GM21447 (cell line): ENCODE data around the gene DACT2.
"Not testable (repeated sequence)": the region's sequence is repeated elsewhere in the genome, so short reads cannot be mapped to it uniquely, and the experiment has no call there.

ENCODE experiments used
- ATAC-seq: cut with Tn5 transposase; IDR thresholded peaks from one replicate; pipeline ENCODE4 v1.9.1; 2021; ENCODE audit not compliant: unreplicated experiment

The DACT2 gene

DNA sequence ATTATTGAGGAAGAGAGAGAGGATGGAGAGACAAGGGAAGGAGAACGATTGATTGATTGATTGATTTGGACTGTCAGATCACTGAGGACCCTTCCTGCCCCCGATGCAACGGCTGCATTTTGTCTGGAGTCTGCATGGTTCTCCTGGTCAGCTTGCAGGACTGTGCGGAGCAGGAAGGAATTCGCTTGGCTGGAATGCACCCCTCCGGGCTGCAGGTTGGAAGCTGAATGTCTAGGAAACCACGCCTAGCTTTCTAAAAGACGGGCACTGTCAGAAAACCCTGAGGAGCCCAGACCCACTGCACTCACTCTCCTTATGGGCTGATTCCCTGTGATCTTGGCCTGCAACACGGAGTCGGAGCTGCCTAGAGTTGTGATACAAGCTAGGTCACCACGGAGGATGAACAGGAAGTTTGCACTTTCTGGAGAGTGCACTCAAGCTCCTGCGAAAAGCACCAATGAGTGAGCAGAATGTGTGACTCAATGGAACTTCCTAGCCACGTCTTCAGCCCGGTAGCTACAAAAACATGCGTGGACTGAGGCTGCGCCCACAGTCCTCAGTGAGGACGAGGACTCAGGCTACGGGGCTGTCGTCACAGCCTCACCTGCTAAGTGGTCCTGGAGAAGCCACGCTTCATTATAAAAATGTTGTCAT is 14.4 kb downstream of the DACT2 start:
- ATAC-seq: no peak

DNA sequence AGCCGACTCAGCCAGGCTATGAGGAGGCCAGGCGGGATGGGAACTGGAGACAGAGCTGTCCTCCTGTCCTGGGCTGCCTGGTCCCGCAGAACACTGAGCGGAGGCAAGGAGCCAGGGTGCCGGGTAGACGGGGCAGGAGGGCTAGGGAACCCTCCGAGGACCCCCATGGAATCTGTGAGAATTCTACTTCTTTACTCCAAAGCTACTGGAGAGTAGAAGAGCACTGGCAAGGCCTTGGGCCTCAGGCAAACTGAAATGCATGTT is 14.9 kb downstream of the DACT2 start:
- ATAC-seq: no peak

DNA sequence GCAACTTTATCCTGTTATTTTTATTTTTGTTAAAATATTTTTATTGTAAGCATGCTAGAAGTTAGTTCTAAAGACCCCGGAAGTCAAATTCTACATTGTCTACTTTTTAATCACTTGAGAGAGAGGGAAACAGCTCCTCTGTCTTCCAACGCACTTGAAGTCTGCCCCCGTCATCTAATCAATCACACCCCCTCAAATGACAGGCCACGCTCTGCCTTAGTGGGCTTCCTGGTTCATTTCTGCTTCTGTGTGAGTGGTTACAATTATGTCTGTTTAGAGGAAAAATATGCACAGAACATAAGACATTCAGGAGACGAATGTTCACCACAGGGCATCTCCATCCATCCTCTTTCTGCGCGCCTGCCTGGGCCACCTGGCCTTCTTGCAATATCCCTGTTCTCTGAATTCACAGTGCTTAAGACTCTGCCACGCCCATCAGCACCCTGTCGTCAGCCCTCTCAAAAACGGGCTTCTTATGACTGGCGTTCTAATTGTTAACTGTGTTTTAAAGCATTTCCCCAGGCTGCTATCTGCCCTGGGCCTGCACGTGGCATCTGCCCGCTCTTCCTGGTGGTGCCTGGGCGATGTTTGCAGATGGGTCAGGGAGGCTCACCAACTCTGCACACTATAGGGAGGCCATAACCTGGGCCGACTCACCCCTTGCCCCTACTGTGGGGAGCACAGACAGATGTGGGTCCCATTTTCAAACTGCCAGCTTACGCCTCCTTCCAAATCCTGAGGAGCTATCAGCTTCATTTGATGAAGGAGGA is 15.4 kb downstream of the DACT2 start:
- ATAC-seq: no peak

DNA sequence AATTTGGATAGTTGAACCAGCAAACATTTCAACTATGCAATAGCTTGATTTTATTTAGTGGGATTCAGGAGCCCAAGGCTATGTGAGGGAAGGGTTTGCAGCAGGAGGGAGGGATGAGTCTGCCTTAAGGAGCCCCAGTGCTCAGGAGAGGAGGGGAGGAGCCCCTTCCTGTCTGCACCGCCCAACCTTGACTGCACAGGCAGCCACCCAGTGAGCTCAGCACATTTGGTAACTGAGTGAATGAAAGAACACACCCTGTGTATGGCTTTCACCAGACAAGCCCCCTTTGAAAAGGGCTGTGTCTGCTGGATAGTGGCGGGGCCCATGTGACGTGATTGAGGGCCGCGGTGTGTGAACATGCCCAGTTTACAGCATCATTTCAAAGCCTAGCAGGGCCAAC is 17.0 kb downstream of the DACT2 start:
- ATAC-seq: no peak

DNA sequence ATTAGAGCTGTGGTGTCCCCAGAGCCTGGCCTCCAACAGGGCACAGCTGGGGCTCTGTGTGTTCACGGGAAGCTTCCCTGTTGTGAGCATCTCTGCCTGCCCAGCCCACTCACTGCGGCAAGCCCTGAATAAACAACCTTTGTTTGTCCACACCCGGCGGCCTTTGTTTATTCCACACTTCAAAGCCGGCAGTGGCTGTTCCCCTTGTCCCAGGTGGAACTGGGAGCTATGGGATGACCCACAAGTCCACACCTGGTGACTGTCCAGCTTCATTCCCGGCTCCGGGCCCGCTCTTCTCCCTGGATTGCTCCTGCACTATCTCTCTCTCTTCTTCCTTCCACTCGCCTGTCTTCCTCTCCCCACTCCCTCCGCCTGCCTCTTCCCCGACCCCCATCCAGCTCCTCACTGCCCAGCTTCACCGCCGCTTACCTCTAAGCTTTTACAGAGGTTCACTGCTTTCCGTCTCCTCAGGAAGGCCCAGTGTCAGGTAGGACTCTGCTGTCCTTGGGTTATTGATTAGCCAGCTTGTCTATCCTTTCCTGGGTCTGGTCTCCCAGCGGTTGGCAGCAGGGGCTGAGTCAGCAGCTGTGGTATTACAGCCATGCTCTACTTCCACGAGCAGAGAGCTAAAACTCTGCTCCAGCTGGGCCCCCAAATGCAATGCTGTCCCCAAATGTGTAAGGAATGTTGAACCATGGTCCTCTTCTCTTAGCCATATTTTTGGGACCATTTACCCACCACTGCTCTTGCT is 17.8 kb downstream of the DACT2 start:
- no peak for ATAC-seq

DNA sequence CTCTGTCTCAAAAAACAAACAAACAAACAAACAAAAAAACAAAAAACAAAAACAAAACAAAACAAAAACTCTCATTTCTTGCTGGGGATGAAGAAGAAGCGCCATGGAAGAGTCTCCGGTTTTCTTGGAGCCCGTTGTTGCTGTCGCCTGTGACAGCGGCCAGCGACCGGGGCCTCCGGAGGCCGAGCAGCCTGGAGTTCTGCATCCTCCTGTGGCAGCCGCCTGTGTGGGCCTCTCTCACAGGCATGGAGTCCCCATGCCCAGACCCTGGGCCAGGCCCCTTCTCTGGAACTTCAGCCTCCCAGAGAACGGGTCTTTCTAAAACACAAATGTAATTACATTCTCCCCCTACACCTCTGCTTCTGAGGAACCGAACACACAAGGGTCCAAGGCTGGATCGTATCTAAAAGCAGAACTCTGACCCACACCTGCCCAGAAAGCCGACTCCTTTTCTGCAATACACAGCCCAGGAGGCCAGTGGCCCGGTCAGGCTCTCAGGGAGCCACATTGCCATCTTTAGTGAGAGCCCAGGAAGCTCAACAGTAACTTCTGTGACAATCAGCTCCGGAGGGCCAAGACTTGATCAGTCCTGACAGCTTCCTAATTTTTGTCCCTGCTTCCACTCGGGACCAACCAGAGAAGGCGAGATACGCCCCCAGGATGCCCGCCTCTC is 18.5 kb downstream of the DACT2 start:
- ATAC-seq: no peak

DNA sequence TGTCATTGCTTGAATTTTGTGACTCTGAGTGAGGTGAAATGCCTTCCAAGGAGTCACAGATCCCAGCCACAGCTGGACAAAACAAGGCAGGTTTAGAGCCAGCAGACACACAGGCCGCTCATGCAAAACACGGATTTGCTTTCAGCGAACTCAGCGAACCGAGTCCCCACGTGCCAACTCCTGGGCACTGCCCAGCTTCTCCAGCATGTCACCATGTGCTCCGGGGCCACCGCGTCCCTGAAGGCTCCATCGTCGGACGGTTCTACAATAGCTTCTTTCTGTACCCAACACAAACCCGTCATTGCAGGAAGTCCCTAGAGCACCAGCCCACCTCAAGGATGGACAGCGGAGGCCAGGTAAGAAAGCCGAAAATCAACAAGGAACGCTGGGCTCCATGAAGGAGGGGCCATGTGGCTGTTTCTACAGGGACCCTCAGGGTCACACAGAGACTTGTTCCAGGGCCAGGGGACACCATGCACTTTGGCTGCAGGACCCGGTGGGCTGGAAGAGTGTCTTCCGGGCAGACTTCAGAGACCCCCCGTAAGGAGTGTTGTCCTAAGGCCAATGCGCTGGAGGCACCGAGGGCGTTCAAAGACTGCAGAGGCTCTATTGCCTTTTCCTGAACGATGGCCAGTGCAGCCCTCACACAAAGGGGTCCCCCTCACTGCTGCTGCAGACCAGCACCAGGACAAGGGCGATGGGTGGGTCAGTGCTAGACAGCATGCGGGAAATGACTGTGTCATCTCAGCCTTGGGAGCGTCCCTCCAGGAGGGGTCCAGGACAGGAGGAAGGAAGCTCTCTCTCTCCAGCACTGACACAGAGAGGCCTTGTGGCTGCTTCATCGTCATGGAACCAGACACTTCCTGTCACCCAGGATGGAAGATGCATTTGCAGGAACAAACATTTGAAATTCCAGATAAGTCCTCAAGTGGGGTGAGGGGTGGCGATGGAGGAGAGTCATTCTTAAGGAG is 19.8 kb downstream of the DACT2 start:
- no peak for ATAC-seq

DNA sequence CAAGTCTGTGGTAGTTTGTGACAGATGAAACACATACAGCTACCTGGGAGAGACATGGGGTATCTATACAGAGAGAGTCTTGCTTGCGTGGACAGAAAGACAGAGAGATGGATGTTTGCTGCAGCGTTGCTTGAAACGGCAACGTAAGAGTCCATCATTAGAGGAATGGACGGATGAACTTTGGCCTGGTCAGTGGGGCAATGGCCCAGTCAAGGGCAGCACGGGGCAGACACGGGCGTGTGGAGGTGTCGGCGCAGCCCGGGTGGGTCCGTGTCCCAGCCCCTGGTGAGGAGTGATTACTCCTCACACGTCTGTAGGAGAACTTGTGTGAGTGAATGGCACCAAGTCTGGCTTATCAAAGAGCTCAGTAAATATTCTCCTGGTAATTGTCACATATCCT is 21.9 kb downstream of the DACT2 start:
- ATAC-seq: no peak

DNA sequence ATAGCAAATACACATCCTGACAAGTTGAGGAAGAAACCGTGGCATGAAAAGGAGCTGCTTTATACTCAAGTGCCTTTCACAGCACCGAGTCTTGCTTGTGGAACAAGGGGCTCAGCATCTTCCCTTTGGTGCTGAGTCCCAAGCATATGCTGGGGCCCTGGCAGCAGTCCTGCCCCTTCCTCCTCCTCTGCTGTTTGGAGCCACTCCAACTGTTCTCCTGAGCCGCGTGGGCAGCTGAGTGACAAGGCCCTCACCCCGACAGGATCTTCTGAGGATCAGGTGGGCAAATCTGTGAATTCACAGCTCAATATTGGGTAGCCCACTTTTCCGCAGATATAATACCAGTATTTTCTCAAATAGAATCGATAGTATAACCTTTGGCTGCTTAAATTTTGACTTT is 24.7 kb downstream of the DACT2 start:
- ATAC-seq: no peak

DNA sequence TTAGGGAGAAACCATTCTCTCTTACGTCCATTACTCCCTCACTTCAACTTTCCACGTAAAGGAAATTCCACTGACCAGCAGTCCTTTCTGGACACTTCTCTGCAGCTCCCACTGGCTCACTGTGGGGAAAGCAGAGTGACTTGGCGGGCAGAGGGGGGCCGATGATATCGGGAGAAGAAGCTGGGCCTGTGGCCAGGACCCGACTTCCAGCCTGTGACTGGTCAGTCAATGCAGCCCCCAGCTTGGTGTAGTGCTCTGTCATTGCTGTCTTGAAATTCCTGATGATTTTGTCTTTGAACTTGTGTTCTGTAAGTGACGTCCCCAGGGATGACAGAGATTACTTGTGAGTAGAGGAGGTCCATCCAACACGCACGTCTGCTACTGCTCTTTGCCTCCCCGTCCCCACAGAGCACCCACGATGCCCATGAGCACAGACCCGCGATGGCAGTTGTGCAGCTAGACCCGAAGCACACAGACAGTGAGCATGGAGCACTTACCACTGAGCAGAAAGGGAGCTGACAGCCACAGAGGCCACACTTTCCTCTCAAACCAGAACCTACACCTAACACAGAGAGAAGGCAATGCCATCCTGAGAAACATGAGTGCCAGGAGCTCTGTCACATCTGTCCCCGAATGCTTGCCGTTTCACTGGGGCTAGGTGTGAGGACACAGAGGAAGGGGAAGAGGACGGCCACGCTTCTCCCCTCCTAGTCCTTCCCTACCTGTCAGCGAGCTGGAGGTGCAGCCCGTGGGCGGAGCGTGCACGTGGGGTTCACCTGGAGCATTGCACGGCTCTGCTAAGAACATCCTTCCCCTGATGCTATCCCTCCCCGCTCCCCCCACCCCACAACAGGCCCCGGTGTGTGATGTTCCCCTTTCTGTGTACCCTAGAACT is 25.7 kb downstream of the DACT2 start:
- ATAC-seq: no peak

DNA sequence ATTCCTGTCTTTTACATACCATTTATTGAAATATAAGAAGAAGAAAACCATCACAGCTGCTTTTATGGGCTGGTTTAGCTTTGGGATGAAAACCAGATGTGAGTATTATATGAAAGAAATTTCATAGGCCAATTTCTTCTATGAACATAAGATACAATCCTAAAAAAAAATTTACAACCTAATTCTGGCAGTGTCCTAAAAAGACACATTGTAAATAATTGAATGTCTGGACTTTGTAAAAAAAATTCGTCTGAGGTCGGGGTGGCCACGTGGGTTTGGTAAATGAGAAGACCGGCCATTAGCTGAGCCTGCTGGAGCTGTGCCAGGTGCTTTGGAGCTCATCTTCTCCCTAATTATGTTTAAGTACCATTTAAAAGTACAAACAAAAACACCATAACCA is 26.8 kb downstream of the DACT2 start:
- no peak for ATAC-seq

DNA sequence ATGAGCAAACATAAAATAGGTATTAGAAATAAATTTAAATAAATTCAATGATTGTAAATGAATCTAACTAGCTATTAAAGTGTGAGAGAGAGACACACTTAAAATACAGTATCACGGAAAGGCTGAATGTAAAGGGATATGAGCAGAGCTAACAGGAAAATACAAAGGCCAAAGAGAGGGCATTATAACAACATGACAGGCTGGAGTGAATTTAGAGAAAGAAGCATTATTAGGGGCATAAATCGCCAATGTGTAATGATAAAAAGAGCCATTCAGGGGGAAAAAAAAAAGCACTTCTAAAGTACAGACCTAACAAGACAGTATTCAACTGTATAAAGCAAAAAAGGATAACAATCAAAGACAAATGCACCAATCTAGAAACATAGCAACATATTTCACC is 28.1 kb downstream of the DACT2 start:
- ATAC-seq: no peak

DNA sequence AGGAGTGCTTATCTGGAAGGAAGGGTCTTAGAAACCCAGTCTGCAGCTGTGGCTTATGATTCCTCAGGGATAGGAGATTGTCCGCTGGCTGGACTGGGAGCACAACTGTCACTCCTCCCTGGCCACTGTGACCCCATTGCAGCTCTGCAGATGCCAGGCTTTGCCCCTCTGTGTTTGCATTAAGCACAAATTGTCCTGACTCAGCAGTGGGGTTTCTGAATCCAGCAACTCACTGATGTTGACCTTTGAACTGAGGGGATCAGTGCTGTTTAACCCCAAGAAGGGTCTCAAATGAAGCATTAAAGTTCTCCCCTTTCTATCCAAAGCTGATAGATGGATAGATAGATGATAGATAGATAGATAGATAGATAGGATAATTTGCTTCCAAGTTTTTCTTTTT is 29.5 kb downstream of the DACT2 start:
- no peak for ATAC-seq

DNA sequence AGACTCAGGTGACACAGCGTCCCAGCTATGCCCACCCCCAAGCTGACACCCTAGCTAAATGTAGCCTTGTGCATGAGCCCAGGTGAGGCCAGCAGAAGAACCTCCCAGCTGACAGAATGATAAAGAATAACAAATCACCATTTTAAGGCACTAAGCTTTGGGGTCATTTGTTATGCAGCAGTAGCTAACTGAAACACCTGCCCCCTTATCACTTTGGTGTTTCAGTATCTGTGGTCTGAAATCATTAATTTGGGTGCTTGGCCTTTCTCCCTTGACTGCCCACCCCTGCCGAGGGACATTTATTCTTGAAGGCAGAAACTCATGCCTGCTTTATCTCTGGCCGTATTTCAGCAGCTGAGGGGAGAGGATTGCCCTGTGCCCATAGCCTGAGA is 30.0 kb downstream of the DACT2 start:
- ATAC-seq: no peak

DNA sequence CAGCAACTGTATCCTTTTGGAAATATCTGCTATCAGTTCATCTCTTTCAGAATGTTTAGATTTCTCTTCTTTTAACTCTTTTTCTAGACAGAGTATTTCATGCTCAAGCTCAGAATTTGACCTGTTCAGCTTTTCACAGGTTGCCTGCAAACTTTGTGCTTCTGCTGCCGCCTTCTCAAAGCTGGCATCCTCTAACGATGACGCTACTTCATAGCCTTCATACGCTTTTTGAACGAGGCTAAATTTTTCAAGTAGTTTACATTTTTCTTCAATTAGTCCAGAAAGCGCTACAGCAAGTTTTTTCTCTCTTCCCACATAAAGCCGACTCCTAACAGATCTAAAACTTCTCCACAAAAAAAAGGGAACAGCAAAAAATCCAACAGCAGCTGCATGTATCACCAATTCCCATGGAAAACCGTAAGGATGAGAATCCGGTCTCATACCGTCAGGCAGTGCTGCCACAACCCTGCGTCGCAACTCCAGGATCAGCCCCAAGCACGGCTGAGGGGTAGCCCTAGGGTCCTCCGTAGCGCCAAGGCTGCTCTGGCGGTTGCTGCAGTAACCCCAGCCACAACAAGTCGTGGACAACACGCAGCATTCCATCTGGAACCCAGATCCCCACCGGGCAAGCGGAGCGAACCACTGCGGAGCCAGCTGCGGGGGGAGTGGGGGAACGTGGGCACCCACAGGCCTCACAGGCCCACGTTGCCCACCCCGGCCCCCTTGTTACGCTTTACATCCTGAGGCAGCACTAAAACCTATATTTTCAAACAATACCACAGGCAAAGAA is 30.6 kb downstream of the DACT2 start:
- ATAC-seq: no peak

DNA sequence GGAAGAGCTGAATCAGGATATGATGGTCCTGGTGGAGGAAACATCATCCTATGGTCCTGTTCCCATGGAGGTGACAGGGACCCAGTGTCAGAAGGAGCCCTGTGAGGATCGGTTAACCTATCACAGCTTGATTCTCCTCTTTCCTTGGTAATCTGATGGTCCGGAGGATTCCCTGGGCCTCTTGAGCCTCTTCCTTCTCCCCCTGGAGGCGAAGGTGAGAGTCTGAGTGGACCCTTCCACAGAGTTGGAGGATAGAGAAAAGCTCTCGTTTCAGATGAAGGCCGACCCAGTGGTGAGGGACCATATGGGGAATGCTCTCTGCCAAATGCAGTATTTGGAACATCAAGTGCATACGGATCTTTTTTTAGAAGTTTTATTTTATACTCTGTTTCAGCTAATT is 32.1 kb downstream of the DACT2 start:
- not testable (repeated sequence) for ATAC-seq

DNA sequence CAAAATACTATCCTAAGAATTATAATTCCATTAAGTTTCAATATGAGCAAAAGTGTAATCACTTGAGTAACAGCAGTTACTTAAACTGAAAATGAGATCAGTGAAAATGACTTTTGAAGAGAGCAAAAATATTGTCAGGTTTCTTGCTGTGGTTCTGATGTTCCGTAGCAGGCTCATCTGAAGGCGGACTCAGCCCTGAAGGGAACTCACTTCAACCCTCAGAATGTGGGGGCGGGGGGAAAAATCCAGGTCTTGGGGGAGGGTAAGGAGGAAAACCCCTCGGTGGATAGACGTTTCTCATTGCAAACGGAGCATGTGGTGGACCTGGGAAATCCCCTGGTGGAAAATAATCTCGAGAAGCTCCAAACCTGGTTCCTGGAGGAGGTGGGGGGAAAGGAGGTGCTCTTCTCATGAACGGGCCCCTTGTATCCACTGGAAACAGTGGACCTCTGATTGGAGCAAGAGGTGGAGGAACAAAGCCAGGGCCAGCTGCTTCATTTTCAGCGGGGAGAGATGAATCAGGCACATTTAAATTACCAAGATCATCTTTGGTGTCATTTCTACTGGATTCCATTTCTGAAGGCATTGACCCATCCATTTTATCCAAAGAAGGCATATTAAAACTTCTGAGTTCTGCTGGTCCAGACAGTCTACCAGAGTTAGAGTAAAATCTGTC is 32.7 kb downstream of the DACT2 start:
- ATAC-seq: not testable (repeated sequence)

DNA sequence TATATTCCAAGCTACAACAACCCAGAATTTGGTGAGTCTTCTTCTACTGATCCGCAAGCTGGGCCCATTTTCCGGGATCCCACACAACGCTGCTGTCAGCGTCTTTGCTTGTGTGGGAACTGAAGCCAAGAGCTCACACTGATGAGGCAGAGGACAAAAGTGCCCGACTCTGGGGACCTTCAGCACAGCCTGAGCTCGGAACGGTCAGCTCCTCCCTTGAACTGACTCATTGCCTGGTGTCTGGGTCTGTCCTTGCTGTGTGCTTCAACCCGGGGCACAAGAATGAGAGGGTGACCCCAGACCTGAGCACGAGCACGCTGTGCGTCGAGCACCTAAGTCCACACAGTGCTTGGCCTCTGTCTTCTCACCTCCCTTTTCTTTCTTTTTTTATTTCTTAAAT is 33.5 kb downstream of the DACT2 start:
- no peak for ATAC-seq
